GM19395 (cell line): ENCODE measurements around the gene CCL16.
"Not testable (repeated sequence)": the region's sequence is repeated elsewhere in the genome, so short reads cannot be mapped to it uniquely, and the experiment has no call there.

Source experiments
- ATAC-seq: cut with Tn5 transposase; IDR thresholded peaks from one replicate; pipeline ENCODE4 v1.9.1; 2021; ENCODE audit warnings: mild to moderate bottlenecking, moderate library complexity; ENCODE audit not compliant: unreplicated experiment

The CCL16 gene, protein sequence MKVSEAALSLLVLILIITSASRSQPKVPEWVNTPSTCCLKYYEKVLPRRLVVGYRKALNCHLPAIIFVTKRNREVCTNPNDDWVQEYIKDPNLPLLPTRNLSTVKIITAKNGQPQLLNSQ

DNA sequence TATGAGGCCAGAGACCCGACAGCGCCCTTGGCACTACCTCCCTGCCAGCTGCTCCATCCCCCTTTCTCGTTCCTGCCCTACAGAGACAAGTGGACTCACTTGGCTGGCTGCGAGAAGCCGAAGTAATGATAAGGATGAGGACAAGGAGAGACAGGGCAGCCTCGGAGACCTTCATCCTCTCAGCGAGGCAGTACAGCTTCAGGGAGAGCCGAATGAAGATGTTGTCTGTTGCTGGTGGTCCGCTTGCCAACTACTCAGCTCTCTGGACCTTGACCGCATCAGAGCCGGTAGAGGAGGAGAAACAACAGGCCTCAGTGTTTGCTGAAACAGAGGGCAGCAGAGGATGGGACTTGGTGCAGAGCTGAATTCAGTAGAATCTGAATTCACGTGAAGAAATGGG, at the start of gene CCL16:
Gene CCL16, minus strand, starts transcription at position 252 of the 400 bp plus-strand sequence. Its CDS starts 77 bp downstream, at position 175.
- no peak for ATAC-seq

GRCh38 chr17:36030956-36031355, 49.7 kb upstream of the CCL16 start:
- no peak for ATAC-seq

- ATAC-seq: no peak
These were observed 46.5 kb upstream of the CCL16 start for GRCh38 chr17:36027761-36028160.

- ATAC-seq: no peak
These were observed 43.0 kb upstream of the CCL16 start for GRCh38 chr17:36024106-36024869.

- no peak for ATAC-seq
These were observed 38.1 kb upstream of the CCL16 start for GRCh38 chr17:36019423-36019822.

- no peak for ATAC-seq
These were observed 36.5 kb upstream of the CCL16 start, which contains the start of gene CCL23 for GRCh38 chr17:36017799-36018198. TSS of gene CCL23 (minus strand) at chr17:36017972. CDS start at chr17:36017897, 75 bp downstream.

DNA sequence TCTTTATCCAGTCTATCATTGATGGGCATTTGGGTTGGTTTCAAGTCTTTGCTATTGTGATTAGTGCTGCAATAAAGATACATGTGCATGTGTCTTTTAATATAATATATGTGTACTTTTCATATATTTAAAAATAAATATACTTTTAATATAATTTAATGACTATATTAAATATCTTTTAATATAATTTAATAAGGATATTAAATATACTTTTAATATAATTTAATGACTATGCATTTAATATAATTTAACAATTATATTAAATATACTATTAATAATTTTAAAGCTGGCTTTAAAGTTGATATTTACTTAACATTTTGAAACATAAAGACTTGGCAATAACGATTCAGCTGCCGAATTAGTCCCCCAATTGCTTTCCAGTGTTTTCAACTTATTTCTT, 35.3 kb upstream of the CCL16 start:
- no peak for ATAC-seq

- ATAC-seq: not testable (repeated sequence)
These were observed 34.6 kb upstream of the CCL16 start for GRCh38 chr17:36015895-36016294.

GRCh38 chr17:36014946-36015345, 33.6 kb upstream of the CCL16 start:
- no peak for ATAC-seq

GRCh38 chr17:36011201-36011600, 29.9 kb upstream of the CCL16 start:
- ATAC-seq: no peak

DNA sequence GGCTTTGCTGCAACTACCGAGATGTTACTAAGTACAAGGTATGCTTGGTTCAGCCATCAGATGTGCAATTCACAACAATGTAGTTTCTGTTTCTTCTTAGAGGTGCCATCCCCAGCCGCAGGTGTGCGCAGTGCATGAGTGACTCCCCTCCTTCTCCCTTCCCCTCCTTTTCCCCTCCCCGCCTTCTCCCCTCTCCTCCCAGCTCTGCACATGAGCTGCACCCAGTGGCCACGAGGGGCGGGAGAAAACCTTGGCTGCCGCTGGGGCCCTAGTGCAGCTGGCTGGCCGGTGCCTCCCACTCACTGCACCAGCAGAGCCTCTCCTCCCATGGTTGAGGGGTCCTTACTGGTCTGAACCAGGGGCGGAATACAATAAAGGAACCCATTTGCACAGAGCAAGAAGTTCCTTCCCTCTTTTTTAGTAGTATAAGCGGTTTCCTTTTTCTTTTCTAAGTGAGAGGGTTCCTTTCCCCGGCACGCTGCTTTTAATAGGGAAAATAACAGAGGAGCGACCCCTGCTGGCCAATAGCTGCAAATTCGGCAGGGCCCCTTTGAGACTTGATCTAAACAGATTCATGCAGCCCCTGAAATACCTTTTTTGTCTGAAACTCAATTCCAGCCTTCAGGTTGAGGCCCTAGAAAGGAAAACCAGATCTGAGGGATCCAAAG, 27.8 kb upstream of the CCL16 start:
- no peak for ATAC-seq

- ATAC-seq: no peak
These were observed 23.4 kb upstream of the CCL16 start for GRCh38 chr17:36004594-36005108.

- no peak for ATAC-seq
These were observed 21.3 kb upstream of the CCL16 start for GRCh38 chr17:36002631-36003030.

GRCh38 chr17:36001862-36002603, 20.7 kb upstream of the CCL16 start:
- no peak for ATAC-seq

GRCh38 chr17:36001110-36001771, 19.9 kb upstream of the CCL16 start, which contains the start of gene CCL15:
TSS of gene CCL15 (minus strand) at chr17:36001553. CDS start at chr17:36001492, 61 bp downstream.
- no peak for ATAC-seq

- no peak for ATAC-seq
These were observed 19.4 kb upstream of the CCL16 start for GRCh38 chr17:36000732-36001109.

DNA sequence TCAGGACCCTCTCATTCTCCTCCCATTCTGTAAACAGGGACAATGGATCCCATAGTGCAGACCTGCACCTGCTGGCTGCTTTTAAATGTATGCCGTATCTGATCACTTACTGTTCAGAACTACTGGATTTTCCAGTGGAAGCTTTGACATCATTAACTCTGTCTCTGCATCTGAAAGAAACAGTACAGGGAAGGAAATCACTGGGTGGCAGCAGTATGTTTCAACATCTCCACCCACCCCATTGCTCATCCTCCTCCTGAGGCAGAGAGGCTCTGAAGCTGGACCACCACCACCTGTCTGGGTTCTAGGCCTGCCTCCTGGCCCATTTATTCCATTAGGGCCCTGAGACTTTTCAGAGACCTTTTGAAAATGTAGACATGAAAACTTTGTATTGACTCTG, 17.5 kb upstream of the CCL16 start:
- ATAC-seq: no peak

DNA sequence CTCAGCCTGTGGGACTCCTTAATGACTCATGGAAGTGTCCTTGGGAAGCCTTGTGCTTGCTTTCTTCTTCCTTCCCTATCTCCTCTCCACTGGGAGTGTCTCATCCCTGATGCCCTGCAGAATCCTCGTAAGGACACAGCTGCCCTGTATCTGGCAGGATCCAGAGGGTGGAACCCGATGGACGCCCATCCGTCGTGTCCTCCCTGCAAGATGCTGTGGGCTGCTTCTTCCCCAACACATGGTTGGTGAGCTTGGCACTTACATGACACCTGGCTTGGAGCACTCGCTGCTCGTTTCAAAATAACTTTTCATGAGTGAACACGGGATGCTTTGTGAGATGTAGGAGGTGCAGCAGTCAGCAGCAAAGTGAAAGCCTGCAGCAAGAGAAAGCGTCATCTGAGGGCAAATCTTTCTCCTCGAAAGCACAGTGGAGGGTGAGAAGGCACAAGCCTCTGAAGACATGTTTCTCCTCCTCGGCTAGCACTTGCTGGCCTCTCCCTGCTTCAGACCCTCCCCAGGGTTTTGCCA, 16.8 kb upstream of the CCL16 start:
- no peak for ATAC-seq

DNA sequence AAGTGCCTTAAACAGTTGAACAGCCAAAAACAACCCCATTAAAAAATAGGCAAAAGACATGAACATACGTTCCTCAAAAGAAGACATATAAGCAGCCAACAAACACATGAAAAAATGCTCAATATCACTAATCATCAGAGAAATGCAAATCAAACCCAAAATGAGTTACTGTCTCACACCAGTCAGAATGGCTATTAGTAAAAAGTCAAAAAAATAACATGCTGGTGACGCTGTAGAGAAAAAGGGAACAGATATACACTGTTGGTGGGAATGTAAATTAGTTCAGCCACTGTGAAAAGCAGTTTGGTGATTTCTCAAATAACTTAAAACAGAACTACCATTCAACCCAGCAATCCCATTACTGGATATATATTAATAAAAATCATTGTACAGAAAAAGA, 14.0 kb upstream of the CCL16 start:
- not testable (repeated sequence) for ATAC-seq

DNA sequence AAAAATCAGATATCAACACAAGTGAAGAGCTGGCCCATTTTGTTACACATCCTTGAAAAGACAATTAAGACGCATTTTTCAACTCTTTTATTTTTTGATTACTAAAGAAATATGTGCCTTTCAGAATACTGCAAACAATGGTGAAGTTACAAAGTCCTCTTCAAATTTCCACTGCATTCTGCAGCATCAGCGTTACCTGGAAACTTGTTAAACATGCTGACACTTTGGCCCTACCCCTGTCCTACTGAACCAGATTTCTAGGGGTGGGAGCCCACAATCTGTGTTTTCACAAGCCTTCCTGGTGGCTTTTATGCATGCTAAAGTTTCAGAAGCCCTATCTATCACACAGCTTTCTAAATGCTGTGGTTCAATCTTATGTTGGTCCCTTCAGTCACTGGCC, 9.8 kb upstream of the CCL16 start:
- no peak for ATAC-seq
